Subcutaneous abdominal adipose tissue (tissue), 5 donors: ENCODE measurements around the gene TM9SF1.

Source experiments
- H3K27ac ChIP-seq: one replicate; pipeline ENCODE4 v1.7.0; 2013; ENCODE audit warnings: low read depth, mild to moderate bottlenecking, inconsistent platforms, low read length, moderate library complexity
- H3K27me3 ChIP-seq, 5 donors: one replicate each; pipeline ENCODE4 v1.7.0; 2013; ENCODE audit warnings: low read length in 5 of 5, inconsistent platforms in 1 of 5; ENCODE audit not compliant: control insufficient read depth in 5 of 5, insufficient read depth in 4 of 5
- H3K36me3 ChIP-seq, 5 donors: one replicate each; pipeline ENCODE4 v1.7.0; 2013; ENCODE audit warnings: low read length in 5 of 5; ENCODE audit not compliant: control insufficient read depth in 5 of 5, insufficient read depth in 5 of 5
- H3K4me1 ChIP-seq, 5 donors: one replicate each; pipeline ENCODE4 v1.7.0; 2013; ENCODE audit warnings: low read length in 5 of 5, mild to moderate bottlenecking in 3 of 5, moderate library complexity in 1 of 5; ENCODE audit not compliant: control insufficient read depth in 5 of 5, insufficient read depth in 5 of 5
- H3K4me3 ChIP-seq, 5 donors: one replicate each; pipeline ENCODE4 v1.7.0; 2013; ENCODE audit warnings: low read length in 5 of 5, low read depth in 1 of 5
- H3K9ac ChIP-seq, 5 donors: one replicate each; pipeline ENCODE4 v1.7.0; 2013; ENCODE audit warnings: low read length in 5 of 5, mild to moderate bottlenecking in 4 of 5, moderate library complexity in 3 of 5
- H3K9me3 ChIP-seq, 5 donors: one replicate each; pipeline ENCODE4 v1.7.0; 2013; ENCODE audit warnings: low read length in 5 of 5; ENCODE audit not compliant: control insufficient read depth in 5 of 5
- donor health status: healthy.
- donor health status: healthy.
- donor health status: healthy.
- donor health status: healthy.
- donor health status: healthy.

TM9SF1 gene

DNA sequence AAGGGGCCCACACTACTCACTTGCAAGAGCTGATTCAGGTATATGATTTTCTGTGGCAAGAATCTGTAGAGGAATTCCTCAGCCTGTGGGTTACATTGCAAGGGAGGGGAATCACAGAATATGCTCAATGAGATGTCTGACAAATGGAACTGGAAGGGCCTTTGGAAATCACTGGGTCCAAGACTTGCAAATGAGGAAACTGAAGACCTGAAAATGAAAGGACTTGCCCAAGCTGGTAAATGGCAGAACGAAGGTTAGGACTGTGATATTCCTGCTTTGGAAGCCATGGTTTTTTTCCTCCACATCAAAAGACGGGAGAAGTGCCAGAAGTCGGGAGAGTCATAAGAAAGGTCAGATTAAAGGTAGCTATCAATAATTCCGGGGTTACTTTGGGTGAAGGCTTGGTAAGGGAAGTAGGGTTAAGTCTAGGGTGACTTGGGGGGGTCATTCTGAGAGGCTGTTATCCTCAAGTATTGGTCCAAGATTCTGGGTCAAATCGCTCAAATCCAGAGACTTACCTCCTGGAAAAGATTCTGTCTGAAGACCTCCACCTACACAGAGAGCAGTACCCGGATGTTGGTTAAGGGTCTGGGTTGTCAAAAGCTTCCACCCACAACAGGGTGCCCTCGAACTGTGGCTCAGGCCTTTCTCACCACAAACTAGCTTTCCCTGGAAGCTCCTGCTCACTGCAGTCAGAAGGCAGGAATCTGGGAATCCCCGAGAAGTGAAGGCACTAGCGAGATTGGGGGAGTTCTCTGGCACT lies 49.4 kb downstream of the TM9SF1 start:
- Histone ChIP-seq H3K9me3 (no peaks in the 10 kb centered on the region), H3K4me3 (peak overlapping the region; percentile 79 to 96 (median 93)), H3K27me3 (no peaks in the 10 kb centered on the region), H3K36me3 (peaks cover 2 to 39% (median 22%) of the 10 kb centered on the region in 5 donors), H3K27ac (peak overlapping the region; percentile 98), H3K9ac (peak overlapping the region; percentile 87 to 95 (median 92)), H3K4me1 (peaks cover 13 to 41% (median 36%) of the 10 kb centered on the region in 5 donors)

DNA sequence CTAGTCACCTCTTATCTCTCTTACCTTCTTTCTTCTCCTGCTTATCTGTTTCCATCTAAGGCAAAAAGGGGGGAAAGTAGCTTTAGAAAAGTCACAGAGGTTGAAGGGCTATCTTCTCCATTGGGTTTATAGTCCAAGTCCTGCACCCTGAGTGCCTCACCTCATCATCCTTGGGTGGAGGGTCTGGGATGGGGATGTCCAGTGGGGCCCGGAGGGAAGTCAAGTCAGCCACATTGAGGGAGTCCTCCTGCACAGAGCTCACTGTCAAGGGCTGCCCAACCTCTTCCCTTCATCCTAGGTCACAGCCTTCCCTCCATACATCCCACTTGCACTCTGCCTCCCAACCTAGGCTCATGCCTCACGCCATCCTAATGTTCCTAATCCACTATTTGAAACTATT lies 50.0 kb downstream of the TM9SF1 start:
- Histone ChIP-seq H3K9me3 (no peaks in the 10 kb centered on the region), H3K27ac (peak overlapping the region; percentile 98), H3K27me3 (no peaks in the 10 kb centered on the region), H3K9ac (peak overlapping the region in 1 of 5 donors; percentile 87), H3K4me3 (peak overlapping the region in 1 of 5 donors; percentile 25), H3K36me3 (peaks cover 2 to 32% (median 15%) of the 10 kb centered on the region in 5 donors), H3K4me1 (peaks cover 13 to 46% (median 42%) of the 10 kb centered on the region in 5 donors)

DNA sequence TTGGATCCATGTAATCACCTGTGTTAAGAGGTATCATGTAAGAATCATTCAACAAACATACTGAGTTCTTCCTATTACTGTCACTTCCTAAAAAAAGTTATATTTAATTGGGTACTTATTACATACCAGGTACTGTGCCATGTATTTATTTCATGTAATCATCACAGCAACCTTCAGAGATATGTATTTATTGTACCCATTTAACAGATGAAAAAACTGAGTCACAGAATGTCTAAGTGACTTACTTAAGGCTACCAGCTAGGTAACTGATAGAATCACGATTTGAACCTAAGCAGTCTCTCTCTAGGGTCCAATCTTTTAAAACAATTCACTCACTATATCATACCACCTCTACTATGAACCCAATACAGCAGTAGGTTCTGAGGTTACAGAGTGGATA lies 50.8 kb downstream of the TM9SF1 start:
- peaks cover 13 to 49% (median 45%) of the 10 kb centered on the region in 5 donors for H3K4me1 ChIP-seq
- no peaks in the 10 kb centered on the region for H3K9me3 ChIP-seq
- H3K9ac ChIP-seq: no peak overlapping the region
- H3K4me3 ChIP-seq: no peak overlapping the region
- no peaks in the 10 kb centered on the region for H3K27me3 ChIP-seq
- peaks cover 0 to 26% (median 8%) of the 10 kb centered on the region in 5 donors for H3K36me3 ChIP-seq
- no peak overlapping the region for H3K27ac ChIP-seq

DNA sequence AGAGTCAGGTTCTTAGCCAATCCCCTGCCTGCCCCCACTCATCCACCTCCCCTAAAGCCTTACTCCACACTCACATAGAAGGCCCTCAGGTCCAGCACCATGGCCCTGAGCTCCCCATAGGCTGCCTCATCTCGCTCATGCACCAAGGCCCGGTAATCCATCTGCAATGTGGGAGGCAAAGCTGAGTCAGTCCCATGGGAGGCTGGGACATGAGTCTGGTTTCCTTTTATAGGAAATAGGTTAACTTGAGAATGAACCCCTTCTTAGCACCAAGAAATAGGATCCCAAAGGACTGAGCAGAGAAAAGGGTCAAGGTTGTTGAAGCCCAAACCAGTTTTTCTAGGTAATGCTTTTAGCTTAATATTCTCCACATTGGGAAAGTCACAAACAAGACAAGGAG lies 51.7 kb downstream of the TM9SF1 start:
- Histone ChIP-seq H3K9ac (no peak overlapping the region), H3K4me3 (no peak overlapping the region), H3K27me3 (no peaks in the 10 kb centered on the region), H3K36me3 (peaks cover 0 to 27% (median 12%) of the 10 kb centered on the region in 5 donors), H3K9me3 (no peaks in the 10 kb centered on the region), H3K27ac (no peak overlapping the region), H3K4me1 (peaks cover 13 to 50% (median 44%) of the 10 kb centered on the region in 5 donors)

DNA sequence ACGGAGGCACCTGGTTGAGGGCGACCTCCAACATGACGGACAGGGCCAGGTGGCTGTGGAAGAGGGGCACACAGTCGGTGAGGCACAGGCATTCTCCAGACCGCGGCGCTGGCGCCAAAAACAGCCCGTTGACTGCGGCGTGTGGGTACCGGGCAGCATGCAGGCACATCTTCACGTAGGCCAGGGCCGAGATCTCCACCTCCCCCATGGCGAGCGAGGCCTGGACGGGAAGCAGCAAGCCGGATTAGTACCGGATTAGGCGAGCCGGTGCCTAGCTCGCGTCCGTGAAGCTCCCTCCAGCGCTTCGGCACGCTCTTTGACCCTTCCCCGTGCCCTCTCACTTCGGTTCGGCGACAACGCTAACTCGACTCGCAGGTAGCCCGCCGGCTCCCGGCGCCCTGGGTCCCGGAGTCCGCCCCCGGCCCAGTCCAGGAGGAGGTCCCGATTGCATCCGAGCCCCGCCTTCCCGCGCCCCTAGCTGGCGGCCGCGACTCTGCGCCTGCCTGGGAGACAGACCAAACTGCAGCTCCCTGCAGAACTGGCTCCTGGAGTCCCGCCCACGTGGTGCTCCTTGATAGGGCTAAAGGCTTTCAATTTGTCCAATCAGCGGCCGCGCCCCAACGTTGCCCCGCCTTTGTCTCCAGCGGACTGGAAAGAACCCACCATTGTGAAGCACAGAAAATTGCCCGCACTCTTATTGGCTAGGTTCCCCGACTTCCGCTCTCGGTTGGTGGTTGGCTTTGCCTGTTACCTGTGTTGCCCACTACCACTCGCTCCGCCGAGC lies 54.0 kb downstream of the TM9SF1 start, which contains the start of gene EMC9:
Gene EMC9, minus strand, starts transcription at position 495 of the 784 bp plus-strand sequence. Its CDS starts 287 bp downstream, at position 208.
- Histone ChIP-seq H3K4me3 (peak within 1 kb of the TSS; percentile 72 to 97 (median 91)), H3K4me1 (peaks cover 7 to 58% (median 42%) of the 10 kb centered on the region in 5 donors), H3K9me3 (no peaks in the 10 kb centered on the region), H3K27me3 (no peaks in the 10 kb centered on the region), H3K36me3 (peaks cover 0 to 39% (median 24%) of the 10 kb centered on the region in 5 donors), H3K27ac (peak within 1 kb of the TSS; percentile 84), H3K9ac (peak within 1 kb of the TSS in 4 of 5 donors; percentile 56 to 92 (median 82))

DNA sequence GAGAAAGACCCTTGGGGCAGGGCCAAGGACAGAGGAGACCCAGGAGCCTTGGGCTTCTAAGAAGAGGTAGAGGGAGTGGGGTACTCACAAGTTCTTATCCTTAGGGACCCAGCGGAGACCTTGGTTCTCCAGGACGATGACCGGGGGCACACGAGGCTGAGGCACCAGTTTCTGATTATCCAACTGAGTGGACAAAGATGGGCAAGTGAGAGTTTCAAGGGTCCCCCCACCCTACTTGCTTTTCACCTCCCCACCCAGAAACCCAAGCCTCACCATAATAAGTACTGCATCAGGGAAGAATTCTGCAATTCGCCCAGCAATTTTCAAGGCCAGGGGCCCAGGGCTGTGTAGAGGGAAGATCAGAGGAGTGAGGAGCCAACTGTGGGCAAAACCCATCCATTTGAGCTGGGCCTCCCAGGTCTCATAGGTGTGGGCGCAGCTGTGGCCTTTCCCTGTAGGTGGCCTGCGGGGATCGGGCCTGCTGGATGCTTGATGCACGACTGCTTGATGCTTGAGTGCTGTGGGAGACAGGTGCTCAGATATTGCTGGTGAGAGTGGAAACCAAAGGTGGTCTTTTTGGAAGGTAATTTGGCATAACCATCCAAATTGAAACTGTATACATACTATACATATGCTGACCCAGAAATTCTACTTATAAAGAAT lies 55.8 kb downstream of the TM9SF1 start:
- no peak overlapping the region for H3K9ac ChIP-seq

More for the DNA sequence above, 55.8 kb downstream of the TM9SF1 start:
- Histone ChIP-seq H3K27ac (peak overlapping the region; percentile 23), H3K9me3 (no peaks in the 10 kb centered on the region), H3K27me3 (no peaks in the 10 kb centered on the region), H3K36me3 (peaks cover 0 to 35% (median 24%) of the 10 kb centered on the region in 5 donors), H3K4me1 (peaks cover 3 to 51% (median 36%) of the 10 kb centered on the region in 5 donors), H3K4me3 (no peak overlapping the region)
